ENCODE results near the gene KRT4. TPM values are rescaled to one million over a fixed set of nuclear protein-coding genes. Genes with fewer than 3 reads are reported as not detected.

Gene KRT4
- not detected in 2 replicates for total RNA-seq

GRCh38 chr12:52813885-52814709, at the start of gene KRT4:
TSS of gene KRT4 (minus strand) at chr12:52814116. CDS start at chr12:52814058, 58 bp downstream.

DNA sequence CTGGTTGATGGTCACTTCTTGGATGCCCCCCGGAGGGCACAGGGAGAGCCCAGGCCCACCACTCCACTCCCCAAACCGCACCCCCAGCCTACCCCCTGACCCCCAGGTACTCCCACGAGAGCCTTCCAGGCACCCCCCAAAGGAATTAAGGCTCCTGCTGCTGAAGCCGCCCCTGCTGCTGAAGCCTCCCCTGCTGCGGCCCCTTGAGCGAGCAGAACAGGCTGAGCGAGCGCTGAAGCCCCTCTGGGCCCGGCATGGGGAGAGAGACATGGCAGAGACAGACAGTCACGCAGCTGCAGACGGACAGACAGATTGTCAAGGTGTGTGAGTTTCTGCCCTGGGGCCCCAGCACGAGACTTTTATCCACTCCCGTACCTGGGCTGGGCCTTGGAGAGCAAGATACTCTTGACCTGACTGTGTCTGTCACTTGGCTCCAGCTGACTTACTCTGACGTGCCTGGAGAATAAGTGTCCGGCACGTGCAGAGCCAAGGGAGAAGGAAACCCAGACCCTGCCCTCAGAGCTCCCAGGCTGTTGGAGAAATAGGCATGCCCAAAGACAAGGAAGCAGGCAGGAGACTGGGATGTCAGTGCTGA, 34.8 kb upstream of the KRT4 start, which contains the start of gene KRT78:
TSS of gene KRT78 (minus strand) at position 334 of the 595 bp plus-strand sequence. CDS start at position 270, 64 bp downstream.

DNA sequence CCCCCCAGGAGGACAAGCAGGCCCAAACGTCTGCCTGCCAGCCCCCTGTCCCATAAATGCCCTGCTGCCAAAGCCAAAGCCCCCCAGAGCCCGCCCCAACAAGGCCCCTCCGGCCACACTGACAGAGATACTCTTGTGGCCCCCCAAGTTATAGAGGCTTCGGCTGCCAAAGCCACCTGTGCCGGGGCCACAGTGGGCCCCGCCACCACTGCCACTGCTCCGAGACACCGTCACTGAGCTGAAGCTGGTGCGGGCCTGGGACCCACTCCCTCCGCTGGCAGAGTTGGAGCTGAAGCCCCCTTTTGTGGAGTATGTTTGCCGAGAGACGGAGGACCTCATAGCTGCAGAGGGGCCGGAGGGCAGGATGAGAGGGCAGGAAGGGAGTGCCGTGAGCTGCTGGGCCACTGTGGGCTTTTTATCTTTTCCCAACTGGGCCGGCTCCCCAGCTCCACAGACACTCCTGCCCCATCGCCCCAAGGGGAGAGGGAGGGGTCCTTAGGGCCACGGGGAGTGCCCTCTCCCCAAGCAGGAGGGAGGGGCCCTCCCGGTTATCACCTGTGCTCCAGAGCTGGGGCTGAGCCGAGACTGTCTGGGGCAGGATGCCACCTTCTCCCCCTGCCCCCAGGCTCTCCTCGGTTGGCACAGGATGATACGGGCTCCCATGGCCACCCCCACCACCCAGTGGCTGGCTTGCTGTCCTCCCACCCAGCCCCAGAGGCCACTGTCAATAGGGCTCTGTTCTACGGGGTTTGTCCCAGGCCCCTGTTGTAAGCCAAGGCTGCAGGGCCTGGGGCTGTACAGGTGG, 20.2 kb upstream of the KRT4 start, which contains the start of gene KRT79:
TSS of gene KRT79 (minus strand) at position 390 of the 805 bp plus-strand sequence. CDS start at position 339, 51 bp downstream.

GRCh38 chr12:52795694-52796428, 18.1 kb downstream of the KRT4 start, which contains the start of gene KRT3:
TSS of gene KRT3 (minus strand) at chr12:52796117. CDS start at chr12:52796042, 75 bp downstream.

DNA sequence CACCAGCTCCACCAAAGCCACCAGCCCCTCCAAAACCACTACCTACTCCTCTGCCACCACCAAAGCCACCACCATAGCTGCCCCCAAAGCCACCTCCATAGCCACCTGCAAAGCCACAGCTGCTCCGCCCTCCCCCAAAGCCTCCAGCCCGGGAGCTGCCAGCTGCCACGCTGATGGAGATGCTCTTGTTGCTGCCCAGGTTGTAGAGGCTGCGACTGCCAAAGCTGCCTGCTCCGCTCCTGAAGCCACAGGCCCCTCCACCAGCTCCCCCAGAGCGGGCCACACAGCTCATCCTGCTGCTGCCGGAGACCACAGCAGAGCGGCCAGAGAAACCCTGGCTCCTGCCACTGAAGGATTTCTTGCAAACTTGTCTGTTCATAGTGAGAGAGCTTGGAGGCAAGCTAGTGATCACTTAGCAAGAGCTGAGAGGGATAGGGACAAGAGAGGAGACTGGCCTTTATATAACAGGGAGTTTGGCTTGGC, 37.0 kb downstream of the KRT4 start, which contains the start of gene KRT76:
TSS of gene KRT76 (minus strand) at position 433 of the 483 bp plus-strand sequence. CDS start at position 379, 54 bp downstream.

Small RNAs within 50 kb of the gene (small RNA-seq; reads per million reads assigned to genes)
- not detected for gene AC107016.2

Other genes with a start within 250 kb of the KRT4 start
- gene KRT74, start 240.3 kb downstream of the KRT4 start, total RNA-seq: not detected in 2 replicates
- not detected in 2 replicates for gene KRT72, start 212.7 kb downstream of the KRT4 start, total RNA-seq
- gene KRT73, start 195.6 kb downstream of the KRT4 start, total RNA-seq: not detected in 2 replicates
- gene KRT2, start 161.9 kb downstream of the KRT4 start, total RNA-seq: not detected in 2 replicates
- not detected in 2 replicates for gene KRT1, start 133.7 kb downstream of the KRT4 start, total RNA-seq
- gene KRT77, start 110.6 kb downstream of the KRT4 start, total RNA-seq: not detected in 2 replicates
- gene KRT76, start 36.8 kb downstream of the KRT4 start, total RNA-seq: not detected in 2 replicates
- gene KRT3, start 18.0 kb downstream of the KRT4 start, total RNA-seq: not detected in 2 replicates
- gene KRT79, start 20.2 kb upstream of the KRT4 start, total RNA-seq: not detected in 2 replicates
- gene KRT78, start 34.9 kb upstream of the KRT4 start, total RNA-seq: not detected in 2 replicates
- gene KRT8, start 91.0 kb upstream of the KRT4 start, total RNA-seq: 12.5 and 21.6 TPM in 2 replicates
- 282 and 365 TPM in 2 replicates for gene KRT18, start 135.0 kb upstream of the KRT4 start, total RNA-seq
- 1,037 and 1,409 TPM in 2 replicates for gene EIF4B, start 192.3 kb upstream of the KRT4 start, total RNA-seq
- gene TNS2, start 235.9 kb upstream of the KRT4 start, total RNA-seq: 50.4 and 54.2 TPM in 2 replicates